ENCODE results near the gene TMPRSS11A. TPM values are rescaled to one million over a fixed set of nuclear protein-coding genes. Genes with fewer than 3 reads are reported as not detected.

The TMPRSS11A gene
- total and polyA plus RNA-seq, 8 donors = 0.04 to 0.15 (median 0.09) TPM; not detected in 2

DNA sequence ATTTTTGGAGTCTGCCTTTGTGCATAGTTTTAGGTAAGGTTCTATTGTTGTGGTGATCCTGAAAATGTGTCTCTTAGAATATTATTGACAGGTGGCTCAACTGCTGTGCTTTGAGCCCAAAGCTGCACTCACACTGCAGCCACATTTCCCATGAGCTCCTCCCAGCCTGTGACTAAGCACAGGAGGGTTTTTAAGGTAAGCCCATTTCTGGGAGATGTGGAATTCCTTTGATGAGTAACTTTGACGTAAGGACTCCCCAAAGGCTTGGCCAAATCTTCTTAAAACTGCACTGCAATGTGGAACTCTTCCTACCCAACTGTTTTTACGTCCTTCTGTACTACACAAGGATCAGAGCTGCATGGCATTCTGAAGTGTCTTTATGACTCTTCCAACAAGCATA, 20.0 kb upstream of the TMPRSS11A start:
- Histone ChIP-seq H3K27me3 (no peaks in the 10 kb centered on the region), H3K27ac (no peak overlapping the region), H3K9me3 (peaks cover 0 to 11% of the 10 kb centered on the region in 2 donors), H3K4me1 (no peaks in the 10 kb centered on the region), H3K36me3 (no peaks in the 10 kb centered on the region), H3K4me3 (no peak overlapping the region)
- ATAC-seq (no peak), DNase-seq (no peak)
- TF ChIP-seq, protein P1, sequence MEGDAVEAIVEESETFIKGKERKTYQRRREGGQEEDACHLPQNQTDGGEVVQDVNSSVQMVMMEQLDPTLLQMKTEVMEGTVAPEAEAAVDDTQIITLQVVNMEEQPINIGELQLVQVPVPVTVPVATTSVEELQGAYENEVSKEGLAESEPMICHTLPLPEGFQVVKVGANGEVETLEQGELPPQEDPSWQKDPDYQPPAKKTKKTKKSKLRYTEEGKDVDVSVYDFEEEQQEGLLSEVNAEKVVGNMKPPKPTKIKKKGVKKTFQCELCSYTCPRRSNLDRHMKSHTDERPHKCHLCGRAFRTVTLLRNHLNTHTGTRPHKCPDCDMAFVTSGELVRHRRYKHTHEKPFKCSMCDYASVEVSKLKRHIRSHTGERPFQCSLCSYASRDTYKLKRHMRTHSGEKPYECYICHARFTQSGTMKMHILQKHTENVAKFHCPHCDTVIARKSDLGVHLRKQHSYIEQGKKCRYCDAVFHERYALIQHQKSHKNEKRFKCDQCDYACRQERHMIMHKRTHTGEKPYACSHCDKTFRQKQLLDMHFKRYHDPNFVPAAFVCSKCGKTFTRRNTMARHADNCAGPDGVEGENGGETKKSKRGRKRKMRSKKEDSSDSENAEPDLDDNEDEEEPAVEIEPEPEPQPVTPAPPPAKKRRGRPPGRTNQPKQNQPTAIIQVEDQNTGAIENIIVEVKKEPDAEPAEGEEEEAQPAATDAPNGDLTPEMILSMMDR (IDR thresholded peaks at IDR 0.05) = no peak
- intact Hi-C loops (cut with DNase I) = no loop called here

DNA sequence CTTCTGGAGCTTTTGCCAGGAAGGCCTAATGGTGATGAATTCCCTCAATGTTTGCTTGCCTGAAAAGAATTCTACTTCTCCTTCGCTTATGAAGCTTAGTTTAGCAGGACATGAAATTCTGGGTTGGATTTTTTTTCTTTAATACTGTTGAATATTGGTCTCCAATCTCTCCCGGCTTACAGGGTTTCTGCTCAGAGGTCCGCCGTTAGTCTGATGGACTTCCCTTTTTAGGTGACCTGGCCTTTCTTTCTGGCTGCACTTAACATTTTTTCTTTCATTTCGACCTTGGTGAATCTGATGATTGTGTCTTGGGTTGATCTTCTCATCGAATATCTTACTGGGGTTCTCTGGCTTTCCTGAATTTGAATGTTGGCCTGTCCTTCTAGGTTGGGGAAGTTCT, 17.2 kb upstream of the TMPRSS11A start:
- no peak for DNase-seq
- no peak overlapping the region for H3K4me3 ChIP-seq
- H3K36me3 ChIP-seq = no peaks in the 10 kb centered on the region
- no peaks in the 10 kb centered on the region for H3K27me3 ChIP-seq
- ATAC-seq = no peak
- H3K9me3 ChIP-seq = peaks cover 0 to 13% of the 10 kb centered on the region in 2 donors
- intact Hi-C loops (cut with DNase I) = no loop called here
- H3K27ac ChIP-seq = no peak overlapping the region
- TF ChIP-seq, protein P1 (IDR thresholded peaks at IDR 0.05) = no peak
- H3K4me1 ChIP-seq = no peaks in the 10 kb centered on the region

DNA sequence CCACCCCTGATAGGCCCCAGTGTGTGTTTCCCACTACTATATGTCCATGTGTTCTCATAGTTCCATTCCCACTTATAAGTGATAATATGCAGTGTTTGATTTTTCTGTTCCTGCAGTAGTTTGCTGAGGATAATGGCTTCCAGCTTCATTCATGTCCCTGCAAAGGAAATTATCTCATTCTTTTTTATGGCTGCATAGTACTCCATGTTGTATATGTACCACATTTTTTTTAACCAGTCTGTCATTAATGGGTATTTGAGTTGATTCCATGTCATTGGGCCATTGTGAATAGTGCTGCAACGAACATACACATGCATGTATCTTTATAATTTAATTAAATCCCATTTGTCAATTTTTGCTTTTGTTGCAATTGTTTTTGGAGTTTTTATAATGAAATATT, 10.3 kb upstream of the TMPRSS11A start:
- TF ChIP-seq, protein P1 (IDR thresholded peaks at IDR 0.05) = no peak
- no peak overlapping the region for H3K27ac ChIP-seq
- DNase-seq (no peak), ATAC-seq (no peak)
- H3K27me3 ChIP-seq = no peaks in the 10 kb centered on the region
- peaks cover 0 to 13% of the 10 kb centered on the region in 2 donors for H3K9me3 ChIP-seq
- no peaks in the 10 kb centered on the region for H3K36me3 ChIP-seq
- H3K4me1 ChIP-seq = no peaks in the 10 kb centered on the region
- no peak overlapping the region for H3K4me3 ChIP-seq
- intact Hi-C loops (cut with DNase I) = no loop called here

DNA sequence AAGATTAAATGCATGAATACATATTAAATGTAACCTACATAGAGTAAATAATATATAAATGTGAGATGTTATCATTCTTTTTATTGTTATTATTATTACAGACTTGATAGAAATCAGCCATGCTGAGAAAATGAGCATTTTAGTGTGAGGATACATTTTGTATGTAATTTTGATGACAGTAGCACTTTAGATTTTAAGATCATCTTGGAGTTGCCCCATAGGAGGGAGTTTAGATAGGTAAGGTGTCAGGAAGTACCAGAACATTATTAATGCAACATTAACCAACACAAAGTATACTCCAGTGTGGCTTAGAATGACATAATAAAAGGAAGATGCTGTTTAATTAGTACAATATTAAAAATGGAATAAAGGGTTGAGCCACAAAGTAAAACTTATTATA, 8.4 kb downstream of the TMPRSS11A start:
- TF ChIP-seq, protein P1 (IDR thresholded peaks at IDR 0.05) = no peak
- no peaks in the 10 kb centered on the region for H3K36me3 ChIP-seq
- peaks cover 0 to 3% of the 10 kb centered on the region in 2 donors for H3K9me3 ChIP-seq
- intact Hi-C loops (cut with DNase I) = no loop called here
- no peak overlapping the region for H3K27ac ChIP-seq
- ATAC-seq (no peak), DNase-seq (no peak)
- no peaks in the 10 kb centered on the region for H3K27me3 ChIP-seq
- H3K4me1 ChIP-seq = no peaks in the 10 kb centered on the region
- no peak overlapping the region for H3K4me3 ChIP-seq

DNA sequence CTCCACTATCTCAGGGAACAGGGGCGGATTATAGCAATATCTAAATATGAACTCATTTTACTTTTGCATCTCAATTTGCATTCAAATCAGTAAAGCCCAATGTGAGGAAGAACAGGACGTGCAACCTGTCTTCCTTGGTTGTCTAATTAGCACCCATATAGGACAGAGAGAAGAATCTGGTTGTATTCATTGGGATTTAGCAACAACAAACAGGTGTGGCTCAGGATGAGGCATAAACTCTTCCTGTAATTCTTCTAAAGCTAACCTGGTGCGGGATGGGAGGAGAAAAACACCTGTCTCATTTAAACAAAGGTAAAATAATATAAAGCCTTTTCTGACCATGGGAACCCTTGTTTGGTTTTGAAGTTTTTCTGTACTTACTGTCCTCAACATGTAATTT, 22.2 kb downstream of the TMPRSS11A start:
- intact Hi-C loops (cut with DNase I) = no loop called here
- Histone ChIP-seq H3K27me3 (no peaks in the 10 kb centered on the region), H3K27ac (no peak overlapping the region), H3K9me3 (peaks cover 0 to 3% of the 10 kb centered on the region in 2 donors), H3K4me1 (no peaks in the 10 kb centered on the region), H3K36me3 (no peaks in the 10 kb centered on the region), H3K4me3 (no peak overlapping the region)
- no peak for ATAC-seq
- TF ChIP-seq, protein P1 (IDR thresholded peaks at IDR 0.05) = no peak
- no peak for DNase-seq
